Neural progenitor cell (in vitro differentiated cells): Measurements from ENCODE around the gene RASA2. TPM values are rescaled to one million over a fixed set of nuclear protein-coding genes. Genes with fewer than 3 reads are reported as not detected.

Source experiments
- DNase-seq: peaks from one replicate; pipeline ENCODE4 v3.0.0-alpha.2; 2016; ENCODE audit warnings: low spot score
- H2AFZ ChIP-seq: fragments of 200-600 bp; sonication (generic); replicated peaks from 2 replicates; pipeline ENCODE4 v1.6.1; 2016; ENCODE audit warnings: antibody characterized with exemption
- H3F3A ChIP-seq: fragments of 200-600 bp; sonication (generic); 2 replicates; pipeline ENCODE4 v1.6.1; 2016; ENCODE audit warnings: antibody characterized with exemption, low read depth
- H3K27ac ChIP-seq: fragments of 200-600 bp; sonication (generic); 2 replicates; pipeline ENCODE4 v1.5.1; 2016; ENCODE audit warnings: mild to moderate bottlenecking
- H3K27me3 ChIP-seq: fragments of 200-600 bp; sonication (generic); 2 replicates; pipeline ENCODE4 v1.6.1; 2016; ENCODE audit warnings: mild to moderate bottlenecking, moderate library complexity
- H3K36me3 ChIP-seq: fragments of 200-600 bp; sonication (generic); 2 replicates; pipeline ENCODE4 v1.5.1; 2016
- H3K4me1 ChIP-seq: fragments of 200-600 bp; sonication (generic); 2 replicates; pipeline ENCODE4 v1.6.1; 2016; ENCODE audit warnings: mixed run types
- H3K4me2 ChIP-seq: fragments of 200-600 bp; sonication (generic); 2 replicates; pipeline ENCODE4 v1.6.1; 2016
- H3K4me3 ChIP-seq: fragments of 200-600 bp; sonication (generic); 2 replicates; pipeline ENCODE4 v1.5.1; 2016
- H3K79me2 ChIP-seq: fragments of 200-600 bp; sonication (generic); 2 replicates; pipeline ENCODE4 v1.6.1; 2016; ENCODE audit warnings: low read depth
- H3K9ac ChIP-seq: fragments of 200-600 bp; sonication (generic); 2 replicates; pipeline ENCODE4 v1.6.1; 2016
- H3K9me3 ChIP-seq: fragments of 200-600 bp; sonication (generic); 2 replicates; pipeline ENCODE4 v1.5.1; 2016; ENCODE audit warnings: low read depth
- H4K20me1 ChIP-seq: fragments of 200-600 bp; sonication (generic); 2 replicates; pipeline ENCODE4 v1.6.1; 2016; ENCODE audit warnings: low read depth
- H3K27ac Mint-ChIP-seq: 3 replicates; pipeline ENCODE4 v1.8.0; 2021; ENCODE audit warnings: mixed read lengths
- H3K27me3 Mint-ChIP-seq: 2 replicates; pipeline ENCODE4 v1.8.0; 2022; ENCODE audit warnings: low read depth, mild to moderate bottlenecking, inconsistent platforms, moderate library complexity, mixed read lengths; ENCODE audit not compliant: insufficient read depth
- H3K36me3 Mint-ChIP-seq: 3 replicates; pipeline ENCODE4 v1.8.0; 2021; ENCODE audit warnings: mixed read lengths
- H3K4me1 Mint-ChIP-seq: 3 replicates; pipeline ENCODE4 v1.8.0; 2021; ENCODE audit warnings: mixed read lengths
- H3K4me3 Mint-ChIP-seq: 3 replicates; pipeline ENCODE4 v1.8.0; 2021; ENCODE audit warnings: mild to moderate bottlenecking, moderate library complexity, mixed read lengths
- H3K9me3 Mint-ChIP-seq: 3 replicates; pipeline ENCODE4 v1.8.0; 2020; ENCODE audit warnings: mixed read lengths
- EZH2 ChIP-seq: fragments of 200-600 bp; sonication (generic); IDR thresholded peaks from 2 replicates; pipeline ENCODE4 v1.6.1; 2017; ENCODE audit warnings: antibody characterized with exemption, mild to moderate bottlenecking, moderate library complexity
- EZH2phosphoT487 ChIP-seq: fragments of 200-600 bp; sonication (generic); IDR thresholded peaks from 2 replicates; pipeline ENCODE4 v1.6.1; 2017; ENCODE audit warnings: antibody characterized with exemption
- total RNA-seq: library from RNA; depleted of rRNA; stranded (reverse); fragments of >200 nt; gene quantifications from 2 replicates; pipeline ENCODE4 v1.2.3, GENCODE V29; 2015; ENCODE audit warnings: low replicate concordance
- TF ChIP-seq, protein P1 (sequence below): fragments of 200-600 bp; sonication (generic); IDR thresholded peaks from 2 replicates; pipeline ENCODE4 v1.5.1; 2017; ENCODE audit warnings: antibody characterized with exemption, mild to moderate bottlenecking

The RASA2 gene
- total RNA-seq, 1 donor from 2014 or later = 48.4 TPM

DNA sequence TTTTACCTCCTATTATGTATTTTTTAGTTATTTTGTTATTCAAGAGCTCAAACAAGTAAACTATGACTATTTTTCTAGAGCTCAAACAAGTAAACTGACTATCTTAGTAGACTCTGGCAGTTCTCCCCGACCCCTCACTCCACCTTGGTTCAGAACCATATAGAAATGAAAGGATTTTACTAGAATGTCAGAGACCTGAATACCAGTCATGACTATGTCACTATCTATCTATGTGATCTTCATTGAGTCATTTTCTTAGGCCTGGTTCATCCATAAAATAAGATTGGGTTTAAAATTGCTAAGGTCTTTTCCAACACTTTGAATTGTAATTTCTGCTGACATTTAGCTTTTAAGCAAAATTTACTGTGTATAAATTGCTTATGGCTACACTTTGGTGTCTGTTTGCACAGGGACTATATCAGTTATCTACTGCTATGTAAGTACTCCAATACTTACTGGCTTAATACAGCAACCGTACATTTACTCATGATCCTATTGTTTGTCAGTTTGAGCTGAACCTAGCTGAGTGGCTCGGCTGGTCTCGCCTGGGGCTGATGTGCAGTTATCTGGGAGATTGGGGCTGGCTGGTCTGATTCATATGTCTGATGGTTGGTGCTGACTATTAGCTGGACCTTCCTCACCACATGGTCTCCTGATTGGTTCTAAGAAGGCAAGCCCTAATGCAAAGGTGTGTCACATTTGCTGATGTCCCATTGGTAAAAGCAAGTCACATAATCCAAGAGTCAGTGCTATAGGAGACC, 37.0 kb downstream of the RASA2 start:
- TF ChIP-seq EZH2phosphoT487 (no peak), EZH2 (no peak)
- TF ChIP-seq, protein P1, sequence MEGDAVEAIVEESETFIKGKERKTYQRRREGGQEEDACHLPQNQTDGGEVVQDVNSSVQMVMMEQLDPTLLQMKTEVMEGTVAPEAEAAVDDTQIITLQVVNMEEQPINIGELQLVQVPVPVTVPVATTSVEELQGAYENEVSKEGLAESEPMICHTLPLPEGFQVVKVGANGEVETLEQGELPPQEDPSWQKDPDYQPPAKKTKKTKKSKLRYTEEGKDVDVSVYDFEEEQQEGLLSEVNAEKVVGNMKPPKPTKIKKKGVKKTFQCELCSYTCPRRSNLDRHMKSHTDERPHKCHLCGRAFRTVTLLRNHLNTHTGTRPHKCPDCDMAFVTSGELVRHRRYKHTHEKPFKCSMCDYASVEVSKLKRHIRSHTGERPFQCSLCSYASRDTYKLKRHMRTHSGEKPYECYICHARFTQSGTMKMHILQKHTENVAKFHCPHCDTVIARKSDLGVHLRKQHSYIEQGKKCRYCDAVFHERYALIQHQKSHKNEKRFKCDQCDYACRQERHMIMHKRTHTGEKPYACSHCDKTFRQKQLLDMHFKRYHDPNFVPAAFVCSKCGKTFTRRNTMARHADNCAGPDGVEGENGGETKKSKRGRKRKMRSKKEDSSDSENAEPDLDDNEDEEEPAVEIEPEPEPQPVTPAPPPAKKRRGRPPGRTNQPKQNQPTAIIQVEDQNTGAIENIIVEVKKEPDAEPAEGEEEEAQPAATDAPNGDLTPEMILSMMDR = no peak
- no peak for DNase-seq
- H3K4me3 ChIP-seq = no peak overlapping the region
- H3K9me3 ChIP-seq = no peaks in the 10 kb centered on the region
- no peak overlapping the region for H3K4me2 ChIP-seq
- peaks cover 2% of the 10 kb centered on the region for H3K36me3 ChIP-seq
- no peaks in the 10 kb centered on the region for H3K9me3 Mint-ChIP-seq
- H3K4me1 ChIP-seq = no peaks in the 10 kb centered on the region
- H3K27me3 ChIP-seq = no peaks in the 10 kb centered on the region
- no peaks in the 10 kb centered on the region for H3K4me1 Mint-ChIP-seq
- peaks cover 4% of the 10 kb centered on the region for H3K36me3 Mint-ChIP-seq
- H2AFZ ChIP-seq = no peak overlapping the region
- no peaks in the 10 kb centered on the region for H3F3A ChIP-seq
- H3K27ac ChIP-seq = no peak overlapping the region
- H3K4me3 Mint-ChIP-seq = no peak overlapping the region
- no peaks in the 10 kb centered on the region for H3K79me2 ChIP-seq
- H4K20me1 ChIP-seq = no peaks in the 10 kb centered on the region
- H3K27me3 Mint-ChIP-seq = no peaks in the 10 kb centered on the region
- no peak overlapping the region for H3K27ac Mint-ChIP-seq
- H3K9ac ChIP-seq = no peak overlapping the region

GRCh38 chr3:141524988-141525387, 38.2 kb downstream of the RASA2 start:
- H3K9ac ChIP-seq = no peak overlapping the region
- H3K4me1 Mint-ChIP-seq = peaks cover 3% of the 10 kb centered on the region
- H3K79me2 ChIP-seq = no peaks in the 10 kb centered on the region
- H4K20me1 ChIP-seq = no peaks in the 10 kb centered on the region
- no peak overlapping the region for H3K4me3 Mint-ChIP-seq
- H3K27ac ChIP-seq = no peak overlapping the region
- no peaks in the 10 kb centered on the region for H3K4me1 ChIP-seq
- no peak overlapping the region for H3K4me3 ChIP-seq
- peaks cover 4% of the 10 kb centered on the region for H3K36me3 Mint-ChIP-seq
- H3K9me3 ChIP-seq = no peaks in the 10 kb centered on the region
- H3F3A ChIP-seq = no peaks in the 10 kb centered on the region
- no peaks in the 10 kb centered on the region for H3K36me3 ChIP-seq
- H3K27me3 Mint-ChIP-seq = no peaks in the 10 kb centered on the region
- no peak overlapping the region for H3K4me2 ChIP-seq
- H3K9me3 Mint-ChIP-seq = no peaks in the 10 kb centered on the region
- no peaks in the 10 kb centered on the region for H3K27me3 ChIP-seq
- H3K27ac Mint-ChIP-seq = no peak overlapping the region
- TF ChIP-seq EZH2 (no peak), EZH2phosphoT487 (no peak)
- TF ChIP-seq, protein P1 = no peak
- no peak for DNase-seq
- H2AFZ ChIP-seq = no peak overlapping the region

- H3K79me2 ChIP-seq = no peaks in the 10 kb centered on the region
- H3K4me3 Mint-ChIP-seq = no peak overlapping the region
- H3K9me3 ChIP-seq = no peaks in the 10 kb centered on the region
Observed at GRCh38 chr3:141525814-141526213, 39.0 kb downstream of the RASA2 start.

More at GRCh38 chr3:141525814-141526213, 39.0 kb downstream of the RASA2 start:
- Mint-ChIP-seq H3K27ac (no peak overlapping the region), H3K36me3 (peaks cover 2% of the 10 kb centered on the region), H3K27me3 (no peaks in the 10 kb centered on the region), H3K9me3 (no peaks in the 10 kb centered on the region), H3K4me1 (peaks cover 4% of the 10 kb centered on the region)
- Histone ChIP-seq H4K20me1 (no peaks in the 10 kb centered on the region), H3K4me1 (no peaks in the 10 kb centered on the region), H3K4me3 (no peak overlapping the region), H3K4me2 (no peak overlapping the region), H3F3A (no peaks in the 10 kb centered on the region), H3K27me3 (no peaks in the 10 kb centered on the region), H3K9ac (peak overlapping the region; percentile 15), H3K27ac (no peak overlapping the region), H2AFZ (no peak overlapping the region), H3K36me3 (peaks cover under 1% of the 10 kb centered on the region)
- no peak for DNase-seq
- no peak for TF ChIP-seq EZH2
- TF ChIP-seq EZH2phosphoT487 = no peak
- TF ChIP-seq, protein P1 = no peak
